HepG2 (cell line): ENCODE measurements around the gene KIRREL2. TPM values are rescaled to one million over a fixed set of nuclear protein-coding genes. Genes with fewer than 3 reads are reported as not detected.

Source experiments
- ATAC-seq: fragments of 200-7000 bp; cut with Tn5 transposase; 3 replicates; pipeline ENCODE4 v1.9.1; 2020; ENCODE audit warnings: mild to moderate bottlenecking, moderate library complexity
- BruUV-seq: library from RNA; stranded (reverse); fragments of 400-500 nt; replicated peaks from 2 replicates; lab custom pipeline; 2021; lab: Mats Ljungman, UMichigan
- CTCF ChIA-PET: fragments of 300-600 bp; formaldehyde crosslinking; extraction: SDS; loops from one replicate; lab custom pipeline; 2021; ENCODE audit warnings: low total read pairs, inconsistent platforms, low intra/inter-chr PET ratio; lab: Yijun Ruan, JAX
- POLR2A ChIA-PET: fragments of 350-600 bp; sonication (Branson Sonifier 250); formaldehyde crosslinking; loops from one replicate; lab custom pipeline; 2020; ENCODE audit warnings: antibody characterized with exemption, inconsistent platforms; lab: Yijun Ruan, JAX
- DNase-seq: peaks from one replicate; pipeline ENCODE4 v3.0.0-alpha.2; 2015; ENCODE audit warnings: low spot score
- FAIRE-seq: peaks from 3 replicates; lab custom pipeline; 2011; peaks lifted over from hg19 to GRCh38; lab: Jason Lieb, UNC
- H2AFZ ChIP-seq: one replicate; pipeline ENCODE4 v1.6.1; 2011; ENCODE audit warnings: low read length, inconsistent platforms
- H3K27ac ChIP-seq: fragments of 300-600 bp; 3 replicates; pipeline ENCODE4 v1.8.0; 2011; ENCODE audit warnings: mixed run types, mild to moderate bottlenecking, mixed read lengths, low read length, inconsistent platforms; ENCODE audit not compliant: insufficient read depth; ENCODE audit errors: extremely low read length
- H3K27me3 ChIP-seq, 2 experiments: fragments of 200-600 bp in 1 of 2; 2 replicates in 1 of 2; 3 replicates in 1 of 2; pipeline versions ENCODE4 v1.6.0 to v1.8.0; 2011; ENCODE audit warnings: low read length in 2 of 2, mild to moderate bottlenecking in 2 of 2, moderate library complexity in 2 of 2, inconsistent platforms in 1 of 2; ENCODE audit not compliant: insufficient read depth in 2 of 2, control insufficient read depth in 1 of 2
- H3K36me3 ChIP-seq, 2 experiments: fragments of 200-600 bp in 1 of 2; replicated peaks in 1 of 2; 2 replicates in 1 of 2; 3 replicates in 1 of 2; pipeline versions ENCODE4 v1.5.1 to v1.8.0; 2011; ENCODE audit warnings: low read length in 2 of 2, inconsistent platforms in 1 of 2; ENCODE audit not compliant: insufficient read depth in 2 of 2, control insufficient read depth in 1 of 2
- H3K4me1 ChIP-seq: 2 replicates; pipeline ENCODE4 v1.5.1; 2012; ENCODE audit warnings: low read length, inconsistent platforms; ENCODE audit not compliant: insufficient read depth
- H3K4me2 ChIP-seq: 2 replicates; pipeline ENCODE4 v1.6.0; 2011; ENCODE audit warnings: low read depth, low read length, inconsistent platforms
- H3K4me3 ChIP-seq, 3 experiments: fragments of 200-600 bp in 1 of 3; sonication (generic), shearing (Covaris generic) in 1 of 3; replicated peaks in 1 of 3; 2 replicates each; pipeline ENCODE4 v1.5.1; 2011 to 2016; ENCODE audit warnings: low read length in 3 of 3, inconsistent platforms in 2 of 3, low read depth in 2 of 3, mild to moderate bottlenecking in 2 of 3, control low read depth in 1 of 3, mixed read lengths in 1 of 3; ENCODE audit not compliant: insufficient read depth in 1 of 3
- H3K79me2 ChIP-seq: one replicate; pipeline ENCODE4 v1.6.1; 2011; ENCODE audit warnings: low read length, inconsistent platforms; ENCODE audit not compliant: insufficient read depth
- H3K9ac ChIP-seq: 2 replicates; pipeline ENCODE4 v1.6.0; 2011; ENCODE audit warnings: mild to moderate bottlenecking, low read depth, low read length, inconsistent platforms; ENCODE audit not compliant: insufficient read depth
- H3K9me3 ChIP-seq: 2 replicates; pipeline ENCODE4 v1.5.1; 2012; ENCODE audit warnings: mild to moderate bottlenecking, low read length
- H4K20me1 ChIP-seq: 2 replicates; pipeline ENCODE4 v1.6.0; 2011; ENCODE audit warnings: inconsistent platforms, mild to moderate bottlenecking, low read length, moderate library complexity; ENCODE audit not compliant: insufficient read depth
- CCDC6 ChIP-seq: sonication (generic); formaldehyde crosslinking; IDR thresholded peaks from 2 replicates; pipeline ENCODE4 v1.8.1; 2022; ENCODE audit warnings: mild to moderate bottlenecking, missing genetic modification reagents, moderate library complexity
- DPF2 ChIP-seq: sonication (generic); formaldehyde crosslinking; IDR thresholded peaks from 2 replicates; pipeline ENCODE4 v1.4.0; 2020; ENCODE audit warnings: mild to moderate bottlenecking, low read depth, missing genetic modification reagents, borderline replicate concordance
- HBP1 ChIP-seq: IDR thresholded peaks from 2 replicates; pipeline ENCODE4 v1.6.1; 2016; ENCODE audit warnings: low read depth, control low read depth
- NR2F1 ChIP-seq, 2 experiments: fragments of 450-650 bp in 1 of 2; formaldehyde crosslinking in 1 of 2; IDR thresholded peaks; 2 replicates each; pipeline versions ENCODE4 v1.5.0 to v1.6.1; 2016 to 2020; ENCODE audit warnings: mild to moderate bottlenecking in 1 of 2, missing compliant biosample characterization in 1 of 2, missing genetic modification reagents in 1 of 2, moderate library complexity in 1 of 2
- NR2F6 ChIP-seq, 2 experiments: IDR thresholded peaks; 2 replicates each; pipeline ENCODE4 v1.6.1; 2016; ENCODE audit warnings: antibody characterized with exemption in 1 of 2, mild to moderate bottlenecking in 1 of 2
- REXO4 ChIP-seq: sonication (generic); formaldehyde crosslinking; IDR thresholded peaks from 2 replicates; pipeline ENCODE4 v1.8.0; 2022; ENCODE audit warnings: missing genetic modification reagents, mild to moderate bottlenecking, borderline replicate concordance
- ZFP36 ChIP-seq: fragments of 150-350 bp; IDR thresholded peaks from 2 replicates; pipeline ENCODE4 v1.6.1; 2018; ENCODE audit warnings: borderline replicate concordance, low read length, low read depth; ENCODE audit not compliant: partially characterized antibody
- whole genome bisulfite sequencing: methylation state at CpG from one replicate; pipeline ENCODE4 v1.1.6; 2017; ENCODE audit warnings: low lambda C conversion rate; 5-methylcytosine and 5-hydroxymethylcytosine counted together
- in situ Hi-C: cut with HindIII; loops from 2 replicates; pipeline ENCODE4 v1.10.0; 2017; ENCODE audit warnings: low pct_unique_long_range_greater_than_20kb; ENCODE audit not compliant: extremely low pct_ligation_motif_present
- intact Hi-C: fragments of 100-400 bp; cut with micrococcal nuclease; formaldehyde crosslinking; loops from one replicate; pipeline ENCODE4 v1.10.0; 2022; ENCODE audit not compliant: unreplicated experiment
- polyA plus RNA-seq, 8 experiments: library from polyadenylated mRNA; depleted of rRNA in 3 of 8; stranded (reverse) in 7 of 8; unstranded in 1 of 8; fragments of >200 nt; fragmentation: Illumina TruSeq in 4 of 8; extraction: Trizol in 4 of 8; gene quantifications; 2 replicates each; pipeline versions ENCODE4 v1.2.1 to v1.2.3, GENCODE V29; 2011 to 2016; ENCODE audit warnings: low read depth in 4 of 8, missing spikeins in 1 of 8, mixed read lengths in 1 of 8; ENCODE audit not compliant: insufficient read depth in 1 of 8
- total RNA-seq, 5 experiments: library from RNA; depleted of rRNA; stranded (reverse); fragments of >200 nt; fragmentation: Illumina TruSeq; extraction: Trizol; gene quantifications; 2 replicates each; pipeline ENCODE4 v1.2.3, GENCODE V29; 2016; ENCODE audit warnings: low read depth in 1 of 5

Gene KIRREL2
- total and polyA plus RNA-seq, 2 of the 13 experiments (the other 11 are each of a cell fraction or from before 2014, with no cell fraction given), result 0.18 to 2.4 TPM

DNA sequence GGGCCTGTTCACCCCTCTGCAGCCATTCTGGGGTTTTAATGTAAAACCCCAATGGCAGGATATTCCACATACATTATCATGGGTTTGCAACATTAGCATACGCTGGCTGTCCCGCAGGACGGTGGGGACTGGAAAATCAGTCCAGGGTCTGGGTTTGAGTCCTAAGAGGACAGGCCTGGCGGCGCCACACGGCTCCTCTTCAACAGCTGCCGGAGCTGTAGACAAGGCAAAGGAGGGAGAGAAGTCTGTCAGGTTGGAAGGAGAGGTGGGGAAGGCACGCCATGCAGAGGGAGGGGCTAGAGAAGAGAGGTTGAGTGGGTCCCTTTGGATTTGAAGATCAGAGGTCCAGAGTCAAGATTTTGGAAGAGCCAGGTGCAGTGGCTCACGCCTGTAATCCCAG, 31.7 kb downstream of the KIRREL2 start (continued):
- no peak for TF ChIP-seq REXO4 (CRISPR knock-in tag)
- no peak for TF ChIP-seq DPF2

GRCh38 chr19:35889370-35890112, 32.8 kb downstream of the KIRREL2 start:
- no peaks in the 10 kb centered on the region for H3K4me1 ChIP-seq

More at GRCh38 chr19:35889370-35890112, 32.8 kb downstream of the KIRREL2 start:
- Histone ChIP-seq H3K4me3 (no peak overlapping the region), H3K9ac (no peak overlapping the region), H4K20me1 (no peaks in the 10 kb centered on the region), H3K4me2 (no peak overlapping the region), H3K79me2 (no peaks in the 10 kb centered on the region), H3K9me3 (no peaks in the 10 kb centered on the region), H3K27me3 (no peaks in the 10 kb centered on the region), H3K27ac (no peak overlapping the region), H2AFZ (no peak overlapping the region), H3K36me3 (peaks cover 5 to 17% of the 10 kb centered on the region in 2 experiments; a peak in 3 of 5 replicates)
- no peak for FAIRE-seq
- intact Hi-C loops, result no loop called here
- in situ Hi-C loops, result loop anchor here (10.0 kb wide), 1 partner anchor 45 kb away; the partner anchor contains the start of gene LRFN3
- TF ChIP-seq HBP1, result no peak
- TF ChIP-seq NR2F6 (IDR thresholded peaks at IDR 0.05), result peak; percentile 71
- TF ChIP-seq NR2F6 (CRISPR knock-in tag; IDR thresholded peaks at IDR 0.05), result no peak
- peak in 1 of 2 experiments; percentile 53; a peak in 2 of 4 replicates for TF ChIP-seq NR2F1 (CRISPR knock-in tag; IDR thresholded peaks at IDR 0.05)
- TF ChIP-seq CCDC6 (CRISPR knock-in tag), result no peak
- no peak for TF ChIP-seq ZFP36
- no TSS peak for BruUV-seq
- ChIA-PET POLR2A (no interaction called here), CTCF (no interaction called here)
- no peak for DNase-seq
- no peak for ATAC-seq
- WGBS, result 94% methylated on average over 7 of the region's 18 CpGs
